NCI-H748 treated with DMSO at 0.1 percent for 48 hours (cell line): Measurements from ENCODE around the gene SH2D7.
A peak's percentile ranks its signal among the peaks of the same experiment; 100 is the strongest.

Experiments used
- DNase-seq: peaks from one replicate; lab custom pipeline; 2025; lab: John Stamatoyannopoulos, UW

Gene SH2D7

GRCh38 chr15:78061963-78062427 is 30.4 kb upstream of the SH2D7 start:
- no peak for DNase-seq

- DNase-seq = no peak
Observed at GRCh38 chr15:78063217-78063616, 29.1 kb upstream of the SH2D7 start.

GRCh38 chr15:78063970-78064385 is 28.4 kb upstream of the SH2D7 start:
- no peak for DNase-seq

- no peak for DNase-seq
Observed at GRCh38 chr15:78064544-78064943, 27.8 kb upstream of the SH2D7 start.

- no peak for DNase-seq
Observed at GRCh38 chr15:78065284-78065872, 27.0 kb upstream of the SH2D7 start.

- no peak for DNase-seq
Observed at GRCh38 chr15:78065973-78066946, 26.1 kb upstream of the SH2D7 start.

- DNase-seq = no peak
Observed at GRCh38 chr15:78067328-78068228, 24.8 kb upstream of the SH2D7 start.

GRCh38 chr15:78069052-78069414 is 23.3 kb upstream of the SH2D7 start:
- no peak for DNase-seq

GRCh38 chr15:78069462-78070029 is 22.8 kb upstream of the SH2D7 start:
- DNase-seq = no peak

- no peak for DNase-seq
Observed at GRCh38 chr15:78070049-78070700, 22.2 kb upstream of the SH2D7 start.

GRCh38 chr15:78071383-78071782 is 21.0 kb upstream of the SH2D7 start:
- DNase-seq = no peak

- no peak for DNase-seq
Observed at GRCh38 chr15:78072080-78072892, 20.1 kb upstream of the SH2D7 start.

GRCh38 chr15:78073046-78073787 is 19.1 kb upstream of the SH2D7 start:
- no peak for DNase-seq

GRCh38 chr15:78075490-78076230 is 16.7 kb upstream of the SH2D7 start:
- no peak for DNase-seq

- DNase-seq = no peak
Observed at GRCh38 chr15:78076231-78077052, 15.9 kb upstream of the SH2D7 start.

- DNase-seq = peak; percentile 1
Observed at GRCh38 chr15:78077053-78077870, 15.1 kb upstream of the SH2D7 start, which contains the start of gene TBC1D2B. Gene TBC1D2B, minus strand, starts transcription at chr15:78077711. Its CDS starts 59 bp downstream, at chr15:78077652.

GRCh38 chr15:78077871-78078210 is 14.5 kb upstream of the SH2D7 start:
- DNase-seq = peak; percentile 9
